NCI-H1048 (cell line): ENCODE results near the gene MED17.

Experiments used
- DNase-seq: peaks from one replicate; lab custom pipeline; 2025; lab: John Stamatoyannopoulos, UW

Gene MED17

GRCh38 chr11:93817426-93818348 lies 33.6 kb downstream of the MED17 start:
- no peak for DNase-seq

DNA sequence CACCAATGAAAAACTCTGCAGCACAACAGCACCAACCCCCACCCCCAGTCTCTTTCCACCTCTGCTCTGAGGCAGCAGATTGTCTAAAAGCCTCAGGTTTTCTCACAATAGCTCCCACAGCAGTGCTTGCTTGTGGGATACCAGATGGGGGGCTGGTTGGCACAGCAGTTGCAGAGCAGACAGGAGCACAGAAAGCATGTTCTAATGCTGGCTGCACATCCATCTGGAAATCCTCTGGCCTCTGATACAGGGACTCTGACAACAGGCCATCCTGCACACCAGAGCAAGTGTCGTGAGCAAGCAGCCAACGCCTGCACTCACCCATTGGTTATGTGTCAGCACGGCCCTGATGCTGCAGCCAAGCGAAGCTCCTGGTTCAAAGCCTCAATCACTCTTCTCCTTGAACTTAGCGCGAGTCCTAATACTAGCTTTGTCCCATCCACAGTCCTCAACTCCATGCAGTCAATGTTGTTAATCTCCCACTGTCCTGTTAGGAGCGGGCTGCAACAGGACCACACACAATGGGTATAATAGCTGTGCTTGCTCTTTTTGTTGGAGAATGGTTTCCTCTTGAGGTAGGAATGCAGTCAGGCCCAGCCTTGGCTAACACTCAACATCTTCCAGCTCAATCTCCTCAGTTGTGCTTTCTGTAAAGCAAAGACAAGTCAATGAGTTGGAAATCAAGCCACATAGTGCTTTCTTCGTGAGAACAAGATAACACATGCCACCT lies 36.0 kb downstream of the MED17 start:
- DNase-seq: no peak

GRCh38 chr11:93820847-93821246 lies 36.8 kb downstream of the MED17 start:
- no peak for DNase-seq

DNA sequence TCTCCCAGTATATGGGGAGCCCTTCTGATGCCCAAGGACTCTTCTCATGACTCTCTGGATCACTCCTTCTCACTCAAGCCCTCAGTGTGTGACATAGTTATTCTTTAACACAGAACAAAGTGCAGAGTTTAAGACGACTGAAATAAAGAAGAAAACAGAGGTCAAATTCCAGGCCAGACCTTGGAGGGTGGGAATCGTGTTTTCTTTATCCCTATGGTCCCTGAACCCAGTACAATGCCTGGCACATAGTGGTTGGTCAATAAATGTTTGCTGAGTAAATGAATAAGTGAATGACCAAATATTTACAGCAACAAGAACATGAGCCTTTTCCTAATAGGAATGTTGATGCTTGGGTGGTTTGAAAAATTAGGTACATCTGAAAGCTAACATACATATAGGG lies 37.5 kb downstream of the MED17 start:
- no peak for DNase-seq

GRCh38 chr11:93822359-93822758 lies 38.3 kb downstream of the MED17 start:
- no peak for DNase-seq

- no peak for DNase-seq
These were observed 39.1 kb downstream of the MED17 start for GRCh38 chr11:93823210-93823609.

- DNase-seq: no peak
These were observed 43.3 kb downstream of the MED17 start for GRCh38 chr11:93827363-93827762.

GRCh38 chr11:93829598-93829997 lies 45.5 kb downstream of the MED17 start:
- DNase-seq: no peak

DNA sequence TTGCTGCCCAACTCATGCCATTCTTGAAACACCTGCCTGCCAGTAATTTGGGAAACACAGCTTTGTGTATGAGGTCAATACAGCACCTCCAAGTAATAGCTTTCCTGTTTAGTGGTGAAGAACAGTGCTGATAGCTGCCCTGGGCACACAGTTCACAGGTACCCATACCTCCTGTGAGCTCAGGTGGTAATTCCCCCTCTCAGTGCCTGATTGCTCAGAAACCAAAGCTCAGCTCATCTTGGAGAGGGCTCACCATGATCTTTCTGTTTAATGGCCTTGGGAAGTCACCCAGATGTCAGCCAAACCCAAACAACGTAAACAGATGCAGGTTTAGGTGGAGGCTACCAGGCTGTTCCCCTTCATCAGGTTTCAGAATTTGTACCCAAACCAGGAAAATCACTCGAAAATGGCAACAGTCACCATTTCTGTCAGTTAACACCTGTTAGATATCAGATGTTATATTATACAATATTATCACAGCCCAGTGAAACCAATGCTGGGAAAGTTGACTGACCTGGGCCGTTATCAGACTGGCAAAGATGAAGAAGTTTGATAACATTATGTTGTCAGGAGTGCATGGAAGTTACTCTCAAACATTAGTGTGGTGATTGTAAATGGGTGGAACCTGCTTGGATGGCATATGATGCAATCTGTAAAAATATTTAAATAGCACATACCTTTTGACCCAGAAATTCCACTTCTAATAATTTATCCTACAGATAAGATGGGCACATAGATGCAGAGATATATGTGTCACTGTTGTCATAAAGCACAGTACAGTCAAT lies 47.5 kb downstream of the MED17 start:
- no peak for DNase-seq

DNA sequence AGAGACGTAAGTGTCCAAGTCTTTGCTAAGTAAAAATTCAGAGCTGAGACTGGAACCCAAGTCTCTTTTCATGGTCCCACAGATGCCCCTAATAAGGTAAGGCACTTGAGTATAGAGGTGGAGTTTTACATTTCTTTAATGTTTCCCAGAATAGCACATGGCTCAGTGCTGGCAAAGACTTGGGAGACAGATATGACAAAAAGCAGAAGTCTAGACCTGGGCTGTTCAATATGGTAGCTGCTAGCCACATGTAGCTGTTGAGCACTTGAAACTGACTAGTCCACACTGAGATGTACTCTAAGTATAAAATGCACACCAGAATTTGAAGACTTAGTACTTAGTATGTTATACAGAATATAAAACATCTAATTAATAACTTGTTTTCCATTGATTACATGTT lies 48.7 kb downstream of the MED17 start:
- DNase-seq: no peak

DNA sequence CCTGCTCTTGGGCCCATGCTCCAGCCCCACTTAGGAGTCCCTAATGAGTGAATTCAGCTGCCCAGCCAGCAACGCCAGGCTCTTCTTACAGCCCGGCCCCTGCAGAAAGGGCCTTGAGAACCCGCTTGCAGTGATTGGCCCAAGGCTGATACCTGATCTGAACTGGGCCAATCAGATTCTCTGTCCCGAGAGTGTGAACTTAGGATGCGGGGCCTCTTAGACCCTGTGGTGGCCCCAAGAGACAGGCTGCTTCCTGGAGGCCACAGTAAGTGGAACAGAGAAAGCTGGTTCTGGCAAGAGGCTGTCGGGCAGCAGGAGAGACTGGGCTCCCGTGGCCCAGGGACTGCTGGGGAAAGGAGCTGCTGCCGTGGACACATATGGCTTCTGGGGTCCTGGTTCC lies 54.9 kb downstream of the MED17 start:
- DNase-seq: no peak

DNA sequence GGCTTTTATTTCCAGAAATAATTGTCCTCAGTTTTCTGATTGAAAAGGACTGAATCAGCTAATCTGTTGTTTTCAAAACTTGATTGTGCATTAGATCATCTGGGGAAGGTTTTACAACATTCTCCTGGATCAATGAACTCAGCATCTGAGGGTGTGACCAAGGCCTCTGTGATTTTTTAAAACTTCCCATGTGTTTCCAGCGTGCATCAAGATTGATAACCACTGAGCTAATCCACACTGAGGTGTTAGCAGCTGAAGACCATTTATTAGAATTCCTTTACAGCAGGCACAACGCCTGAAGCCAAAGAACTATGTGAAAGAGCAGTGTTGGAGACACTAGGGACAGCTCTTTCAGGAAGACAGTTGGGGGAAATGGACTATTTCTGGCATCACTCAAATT lies 56.1 kb downstream of the MED17 start:
- no peak for DNase-seq

DNA sequence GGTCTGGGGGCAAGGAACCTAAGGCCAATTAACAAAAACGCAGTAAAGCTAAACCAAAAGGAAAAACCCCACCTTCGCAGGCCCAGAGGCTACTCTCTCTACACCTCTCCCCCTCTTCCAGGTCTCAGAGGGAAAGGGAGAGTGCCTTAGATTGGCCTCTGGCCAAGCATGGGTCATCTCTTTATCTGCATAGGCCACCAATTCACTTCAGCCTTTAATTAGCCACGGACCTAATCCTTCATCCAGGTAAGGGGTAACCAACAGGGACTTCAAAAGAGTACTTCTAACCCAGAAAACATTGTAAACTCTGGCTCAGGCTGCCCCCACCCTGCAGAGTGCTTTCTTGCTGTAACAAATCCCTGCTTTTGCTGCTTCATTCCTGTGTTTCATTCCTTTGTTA lies 56.9 kb downstream of the MED17 start:
- DNase-seq: no peak

GRCh38 chr11:93841446-93841845 lies 57.4 kb downstream of the MED17 start:
- no peak for DNase-seq

DNA sequence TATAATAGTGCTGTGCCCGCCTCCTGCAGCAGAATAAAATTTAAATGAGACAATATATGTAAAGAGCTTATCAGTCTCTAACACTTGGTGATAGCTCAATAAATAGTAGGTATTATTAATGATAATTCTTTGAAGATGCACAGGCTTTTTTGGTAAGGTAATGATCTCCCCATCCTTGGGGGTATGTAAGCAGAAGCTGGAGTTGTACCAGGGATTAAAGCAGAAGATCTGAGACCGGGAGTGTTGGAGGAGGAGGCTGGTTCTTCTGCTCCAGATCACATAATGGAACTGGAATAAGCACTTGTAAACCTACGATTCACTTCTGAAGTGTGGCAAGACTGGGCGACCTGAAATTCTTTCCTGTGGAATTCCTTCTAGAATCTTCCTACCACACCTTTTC lies 58.0 kb downstream of the MED17 start:
- DNase-seq: no peak

DNA sequence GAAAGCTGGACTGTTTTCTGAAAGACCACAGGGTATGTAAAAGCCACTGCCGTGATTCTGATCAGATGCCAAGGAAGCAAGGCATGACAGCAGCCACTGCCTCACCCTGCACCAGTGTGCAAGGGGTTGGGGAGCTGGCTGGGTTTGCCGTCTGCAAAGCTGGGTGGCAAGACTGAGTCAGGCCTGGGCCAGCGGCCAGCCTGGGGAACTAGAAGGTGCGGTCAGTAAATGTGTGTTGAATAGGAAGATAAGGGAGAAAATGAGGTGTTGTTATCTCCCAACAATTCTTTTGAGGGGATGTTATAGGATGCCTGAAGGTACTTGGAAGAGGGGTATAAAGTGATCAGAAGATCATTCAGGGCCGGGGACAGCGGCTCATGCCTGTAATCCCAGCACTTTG lies 58.4 kb downstream of the MED17 start:
- no peak for DNase-seq

- no peak for DNase-seq
These were observed 59.8 kb downstream of the MED17 start for GRCh38 chr11:93843906-93844305.

- no peak for DNase-seq
These were observed 60.5 kb downstream of the MED17 start for GRCh38 chr11:93844568-93844967.

DNA sequence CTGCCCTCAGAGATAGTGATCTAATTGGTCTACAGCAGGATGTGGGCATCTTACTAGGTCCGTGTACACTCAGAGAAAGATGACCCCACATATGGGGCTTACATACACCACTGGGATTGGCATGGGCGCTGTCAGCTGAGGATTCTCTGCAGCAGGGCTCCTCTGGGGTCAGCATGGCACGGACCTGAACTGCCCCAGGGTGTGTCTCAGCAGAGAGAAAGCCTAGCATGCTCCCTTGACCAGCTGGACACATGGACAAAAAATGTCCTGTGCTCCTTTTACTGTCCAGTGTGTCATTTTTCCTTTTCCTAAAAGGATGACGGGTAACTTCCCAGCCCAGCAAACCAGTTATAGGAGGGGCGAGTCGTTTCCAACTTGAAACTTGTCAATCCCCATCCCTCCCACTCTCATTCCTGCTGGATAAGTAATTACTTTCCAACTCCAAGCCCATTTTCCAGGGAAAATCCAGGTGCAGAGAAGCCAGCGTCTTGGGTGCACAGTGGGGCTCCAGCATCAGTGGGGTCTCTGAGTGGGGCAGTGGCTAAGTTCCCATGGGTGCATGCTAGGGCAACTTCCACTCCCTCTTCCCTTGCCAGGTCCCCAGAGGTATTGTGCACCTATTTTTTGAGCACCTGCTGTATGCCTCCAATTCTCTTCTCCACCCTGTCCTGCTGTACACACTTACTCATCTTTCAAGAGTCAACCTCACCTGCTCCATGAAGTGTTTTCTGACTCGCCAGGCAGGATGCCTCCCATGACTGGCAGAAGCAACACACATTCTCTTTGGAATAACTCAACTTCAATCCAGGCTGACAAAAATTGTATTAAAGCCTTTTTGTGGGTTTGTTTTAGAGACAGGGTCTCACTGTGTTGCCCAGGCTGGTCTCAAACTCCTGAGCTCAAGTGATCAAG lies 61.4 kb downstream of the MED17 start:
- no peak for DNase-seq

DNA sequence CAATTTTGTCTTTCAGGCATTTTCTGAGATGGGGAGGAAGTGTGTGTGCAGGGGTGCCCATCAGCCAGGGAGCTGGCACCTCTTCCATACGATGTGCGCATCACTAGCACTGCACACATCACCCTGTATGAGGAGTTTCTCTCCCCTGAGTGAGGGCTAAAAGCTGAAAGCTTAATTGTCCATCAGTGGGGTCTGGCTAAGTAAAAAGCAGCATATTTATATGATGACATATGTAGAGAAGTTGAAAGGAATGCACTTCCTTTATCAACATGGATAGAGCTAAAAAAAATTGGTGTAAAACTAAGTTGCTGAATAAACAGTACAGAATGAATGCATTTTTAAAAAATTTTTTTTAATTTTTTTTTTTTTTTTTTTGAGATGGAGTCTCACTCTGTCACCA lies 62.3 kb downstream of the MED17 start:
- DNase-seq: no peak

DNA sequence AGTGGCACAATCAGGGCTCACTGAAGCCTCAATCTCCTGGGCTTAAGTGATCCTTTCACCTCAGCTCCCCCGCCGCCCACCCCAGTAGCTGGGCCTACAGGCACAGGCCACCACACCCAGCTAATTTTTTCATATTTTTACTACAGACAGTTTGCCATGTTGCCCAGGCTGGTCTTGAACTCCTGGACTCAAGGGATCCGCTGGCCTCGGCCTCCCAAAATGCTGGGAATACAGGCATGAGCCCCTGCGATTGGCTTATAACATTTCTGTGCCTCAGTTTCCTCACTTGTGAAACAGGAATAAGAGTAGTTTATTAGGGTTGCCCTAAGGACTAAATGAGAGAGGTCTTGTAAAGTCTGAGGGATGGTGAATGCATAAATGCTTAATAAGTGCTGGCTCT lies 65.1 kb downstream of the MED17 start:
- no peak for DNase-seq
